HG03108 (cell line): ENCODE data around the gene YBX2.
A peak's percentile ranks its signal among the peaks of the same experiment; 100 is the strongest.

Experiments used
- ATAC-seq: cut with Tn5 transposase; IDR thresholded peaks from one replicate; pipeline ENCODE4 v1.9.1; 2021; ENCODE audit warnings: moderate library complexity; ENCODE audit not compliant: unreplicated experiment

YBX2 gene

DNA sequence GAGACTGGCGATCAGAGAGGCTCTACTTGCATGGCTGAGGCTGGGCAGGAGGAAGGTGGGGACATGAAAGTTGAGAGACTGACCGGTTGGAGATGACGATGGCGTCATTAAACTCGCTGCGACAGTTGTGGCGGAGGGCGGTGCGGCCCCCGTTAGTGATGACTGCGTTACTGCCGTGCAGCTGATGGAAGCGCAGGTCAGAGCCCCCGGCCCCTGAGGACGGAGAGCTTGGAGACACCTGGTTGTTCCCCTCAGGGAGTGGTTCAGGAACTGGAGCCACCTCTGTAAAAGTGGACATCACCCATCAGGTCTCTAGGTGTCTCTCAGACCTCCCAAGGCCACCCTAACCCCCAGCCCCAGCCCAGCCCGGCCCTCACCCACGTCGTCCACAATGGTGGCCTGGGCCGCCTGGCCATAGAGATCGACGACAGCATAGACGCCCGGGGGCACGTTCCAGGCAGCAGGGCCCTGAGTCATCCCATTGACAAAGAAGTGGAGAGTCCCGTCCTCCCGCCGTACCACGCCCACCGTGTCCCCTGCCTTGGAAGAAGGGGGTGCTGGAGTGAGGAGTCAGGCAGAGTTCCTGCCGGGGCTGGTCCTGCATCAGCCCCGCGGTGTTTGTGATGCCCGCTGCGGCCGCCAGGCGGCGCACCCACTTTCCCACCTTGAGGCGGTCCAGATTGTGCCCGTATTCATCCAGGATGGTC, 29.4 kb upstream of the YBX2 start:
- ATAC-seq, result no peak

DNA sequence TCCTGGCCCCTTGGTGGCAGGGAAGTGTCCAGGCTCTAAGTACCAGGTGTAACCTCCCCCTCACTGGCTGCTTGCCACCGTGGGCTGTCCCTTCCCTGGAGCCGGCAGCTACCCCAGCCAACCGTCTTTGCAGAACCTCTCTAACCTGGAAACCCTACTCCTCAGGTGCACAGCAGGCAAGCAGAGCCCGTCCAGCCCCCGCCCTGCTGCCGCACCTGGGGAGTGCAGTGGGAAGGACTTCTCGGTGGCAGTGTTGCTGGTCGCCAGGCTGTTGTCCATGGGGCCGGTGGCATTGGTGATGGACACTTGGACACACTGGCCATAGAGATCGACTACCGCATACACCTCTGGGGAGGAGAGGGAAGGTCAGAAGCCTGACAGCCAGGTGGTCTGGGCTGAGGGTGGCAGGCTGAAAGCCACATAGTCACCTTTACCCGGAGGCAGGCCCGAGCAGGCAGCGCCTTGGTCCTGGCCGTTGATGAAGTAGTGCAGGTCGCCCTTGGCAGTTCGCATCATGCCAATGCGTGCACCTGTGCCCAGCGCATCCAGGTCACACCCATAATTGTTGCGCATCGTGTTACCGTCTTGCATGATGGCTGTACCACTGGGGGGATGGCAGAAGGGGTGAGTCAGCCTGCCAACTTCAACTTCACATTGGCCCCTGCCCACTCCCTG, 28.2 kb upstream of the YBX2 start:
- ATAC-seq, result no peak

DNA sequence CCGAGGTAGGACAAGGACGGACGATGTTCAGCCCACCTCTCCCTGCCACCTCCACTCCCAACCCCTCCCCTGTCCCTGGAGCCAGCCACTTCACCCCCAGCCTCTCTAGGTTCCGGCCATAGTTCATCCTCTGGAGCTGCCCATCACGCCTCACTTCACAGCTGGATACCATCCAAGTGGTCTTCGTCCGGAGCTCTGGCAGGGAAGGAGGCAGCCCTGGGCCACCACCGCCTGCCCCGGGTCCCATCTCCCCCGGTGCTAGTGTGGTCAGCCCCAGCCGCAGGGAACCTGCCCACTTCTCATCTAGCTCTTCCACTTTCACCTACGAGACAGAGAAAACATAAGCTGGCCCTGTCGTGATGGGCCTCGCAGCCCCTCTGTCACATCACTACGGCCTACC, 27.0 kb upstream of the YBX2 start:
- ATAC-seq, result no peak

DNA sequence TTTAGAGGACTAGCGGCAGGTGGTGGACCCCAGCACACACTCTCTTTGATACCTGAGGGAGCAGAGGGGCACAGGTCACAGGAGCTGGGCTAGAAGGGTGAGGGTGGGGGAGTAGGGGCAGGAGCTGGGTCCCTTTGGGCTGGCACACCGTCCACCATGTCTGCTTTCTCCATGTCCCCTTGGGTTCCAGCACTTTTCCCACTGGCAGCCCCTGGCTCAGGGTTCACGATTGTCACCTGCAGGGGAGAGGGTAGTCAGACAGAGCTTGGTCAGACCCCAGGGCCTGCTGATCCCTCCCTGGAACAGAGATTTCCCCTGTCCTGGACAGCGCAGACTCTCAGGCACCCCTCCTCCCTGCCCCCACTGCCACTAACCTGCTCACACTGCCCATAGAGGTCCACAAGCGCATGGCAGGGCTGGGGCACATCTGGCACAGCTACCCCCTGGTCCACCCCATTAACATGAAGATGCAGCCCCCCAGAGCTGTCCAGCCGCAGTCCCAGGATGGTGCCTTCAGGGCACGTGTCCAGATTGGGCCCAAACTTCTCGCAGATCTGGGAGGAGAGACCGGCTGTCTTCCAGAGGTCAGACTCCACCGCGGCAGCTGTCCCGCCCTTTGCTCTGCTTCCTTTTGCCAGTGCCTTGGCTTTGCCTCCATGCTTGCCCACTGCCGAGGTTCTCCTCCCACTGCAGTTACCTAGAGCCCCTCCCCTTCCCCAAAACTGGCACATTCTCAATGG, 23.9 kb upstream of the YBX2 start:
- ATAC-seq, result no peak

DNA sequence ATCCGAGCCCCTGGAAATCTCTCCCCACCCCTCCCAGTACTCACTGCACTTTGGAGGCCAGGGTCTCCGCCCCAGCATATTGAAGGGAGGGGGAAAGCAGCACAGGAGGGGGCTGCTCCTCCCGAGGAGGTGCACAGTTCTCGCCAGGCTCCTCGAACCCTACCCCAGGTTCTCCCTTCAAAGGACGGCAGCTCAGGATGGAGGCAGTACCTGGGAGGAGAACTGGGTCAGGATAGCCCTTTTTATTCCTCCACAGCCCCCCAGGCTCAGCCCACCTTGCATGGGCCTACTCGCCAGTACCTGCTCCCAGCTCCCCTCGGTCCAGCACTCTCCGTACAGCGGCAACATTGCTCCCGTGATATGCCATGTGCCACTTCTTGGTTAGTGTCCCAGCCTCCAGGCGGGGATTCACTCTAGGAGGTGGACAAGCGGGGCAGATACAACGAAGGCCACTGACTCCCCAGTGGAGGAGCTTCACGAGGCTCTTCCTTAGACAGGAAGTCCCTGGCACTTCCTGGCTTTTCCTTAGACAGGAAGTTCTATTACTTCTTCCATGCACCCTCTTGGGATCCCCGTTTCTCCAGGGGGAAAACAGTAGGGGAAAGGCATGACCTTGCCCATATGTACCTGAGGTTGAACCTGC, 22.8 kb upstream of the YBX2 start:
- no peak for ATAC-seq

DNA sequence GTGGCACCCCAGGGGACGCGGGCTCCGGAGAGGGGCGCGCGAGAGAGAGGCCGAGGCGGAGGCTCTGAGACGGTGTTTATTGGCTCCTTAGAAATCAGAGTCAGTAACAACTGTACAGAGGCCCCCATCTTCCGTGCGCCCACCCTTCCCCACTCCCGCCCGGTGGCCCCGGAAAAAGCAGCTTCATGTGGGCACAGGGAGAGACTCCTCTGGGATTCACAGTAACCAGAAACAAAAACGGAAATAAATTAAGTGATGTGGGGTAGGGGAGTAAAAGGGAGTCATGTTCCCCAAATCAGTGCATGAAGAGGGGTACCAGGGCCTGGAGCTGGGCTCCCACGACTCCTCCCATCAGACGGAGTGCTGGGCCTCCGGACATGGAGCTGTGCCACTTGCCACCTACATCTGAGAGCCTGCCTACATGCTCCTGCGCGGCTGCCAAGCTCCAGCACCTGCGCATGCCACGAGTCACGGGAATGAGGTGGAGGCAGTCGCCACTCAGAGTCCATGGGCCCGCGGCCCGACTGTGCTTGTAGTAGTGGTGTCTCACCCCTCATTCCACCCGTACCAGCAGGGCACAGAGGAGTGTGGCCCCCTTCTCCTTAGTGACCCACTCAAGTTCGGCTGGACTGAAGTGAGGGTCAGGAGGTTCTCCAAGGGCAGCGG, 21.3 kb upstream of the YBX2 start:
- ATAC-seq, result no peak

DNA sequence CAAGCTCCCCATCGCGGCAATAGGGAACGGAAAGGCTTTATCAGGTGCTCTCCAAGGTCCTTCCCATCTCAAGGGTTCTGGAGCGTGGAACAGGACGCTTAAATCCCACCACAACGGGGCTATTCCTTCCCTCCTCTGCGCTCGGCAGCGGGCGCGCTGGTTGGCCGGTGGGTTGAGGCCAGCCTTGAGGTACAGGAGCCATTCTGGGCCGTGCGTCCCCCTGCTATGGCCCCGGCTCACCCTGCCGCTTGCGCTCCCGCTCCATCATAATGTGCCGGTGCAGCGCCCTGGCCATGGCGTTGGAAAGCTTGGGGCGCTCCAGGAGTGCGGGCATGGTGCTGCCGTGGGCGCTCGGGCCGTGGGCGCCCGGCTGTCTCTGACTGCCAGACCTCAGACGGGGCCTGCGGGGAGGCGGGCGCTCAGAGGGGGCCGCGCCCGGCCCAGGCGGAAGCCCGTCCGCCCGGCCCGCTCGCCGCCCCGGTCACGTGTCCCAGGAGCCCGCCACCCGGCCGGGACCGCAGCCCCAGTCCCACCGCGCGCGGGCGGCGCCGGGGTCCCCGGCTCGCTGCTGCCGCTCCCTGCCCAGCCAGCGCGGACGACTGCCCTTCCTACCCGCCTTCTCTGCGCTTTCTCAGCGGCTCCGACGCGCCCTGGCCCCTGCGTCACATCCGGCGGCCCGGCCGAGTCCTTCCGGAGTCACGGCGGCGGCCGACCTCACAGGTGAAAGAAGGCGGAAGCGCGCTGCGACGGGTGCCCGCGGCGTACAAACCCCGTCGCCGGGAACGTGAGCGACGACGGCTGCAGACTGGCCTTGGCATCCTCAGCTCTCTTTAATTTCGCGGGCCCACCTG, 20.5 kb upstream of the YBX2 start, which contains the start of gene GPS2:
TSS of gene GPS2 (minus strand) at position 642 of the 851 bp plus-strand sequence. CDS start at position 334, 308 bp downstream.
- ATAC-seq, result peak; percentile 63

DNA sequence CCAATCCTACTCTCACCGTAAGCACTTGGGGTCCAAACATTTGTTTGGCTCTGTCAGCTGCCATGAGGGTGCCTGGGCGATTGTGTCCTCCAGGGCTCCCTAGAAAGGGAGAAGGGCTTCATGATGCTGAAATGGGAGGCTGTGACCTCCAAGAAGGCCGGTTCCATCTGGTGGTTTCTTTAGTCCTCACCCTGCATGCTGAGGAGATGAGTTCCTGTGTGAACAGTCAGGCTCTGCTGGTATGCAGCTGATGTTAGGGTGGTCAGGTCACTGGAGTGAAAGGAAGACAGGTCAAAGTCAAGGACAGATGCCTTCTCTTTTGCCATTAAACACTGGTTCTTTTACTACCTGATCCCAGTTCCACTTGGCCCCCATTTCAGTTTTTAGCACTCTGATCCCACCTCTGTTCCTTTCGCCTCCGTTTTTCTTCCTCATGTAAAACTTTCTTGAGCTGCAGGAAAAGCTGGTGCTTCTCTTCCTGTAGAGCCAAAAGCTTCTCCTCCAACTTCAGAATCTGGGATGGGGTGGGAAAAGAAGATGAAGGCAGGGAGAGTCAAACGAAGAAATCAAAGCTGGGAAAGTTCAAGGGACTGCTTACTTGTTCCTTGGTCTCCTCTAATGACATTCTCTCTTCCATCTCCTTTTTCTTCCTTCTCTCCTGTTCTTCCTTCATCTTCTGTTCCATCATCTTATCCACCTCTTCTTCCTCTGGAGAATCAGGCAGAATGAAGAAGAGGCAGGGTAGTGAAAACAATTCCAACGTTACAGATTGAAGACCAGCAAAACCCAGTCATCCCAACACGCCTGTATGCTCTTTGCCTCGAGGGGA, 19.7 kb upstream of the YBX2 start:
- no peak for ATAC-seq

DNA sequence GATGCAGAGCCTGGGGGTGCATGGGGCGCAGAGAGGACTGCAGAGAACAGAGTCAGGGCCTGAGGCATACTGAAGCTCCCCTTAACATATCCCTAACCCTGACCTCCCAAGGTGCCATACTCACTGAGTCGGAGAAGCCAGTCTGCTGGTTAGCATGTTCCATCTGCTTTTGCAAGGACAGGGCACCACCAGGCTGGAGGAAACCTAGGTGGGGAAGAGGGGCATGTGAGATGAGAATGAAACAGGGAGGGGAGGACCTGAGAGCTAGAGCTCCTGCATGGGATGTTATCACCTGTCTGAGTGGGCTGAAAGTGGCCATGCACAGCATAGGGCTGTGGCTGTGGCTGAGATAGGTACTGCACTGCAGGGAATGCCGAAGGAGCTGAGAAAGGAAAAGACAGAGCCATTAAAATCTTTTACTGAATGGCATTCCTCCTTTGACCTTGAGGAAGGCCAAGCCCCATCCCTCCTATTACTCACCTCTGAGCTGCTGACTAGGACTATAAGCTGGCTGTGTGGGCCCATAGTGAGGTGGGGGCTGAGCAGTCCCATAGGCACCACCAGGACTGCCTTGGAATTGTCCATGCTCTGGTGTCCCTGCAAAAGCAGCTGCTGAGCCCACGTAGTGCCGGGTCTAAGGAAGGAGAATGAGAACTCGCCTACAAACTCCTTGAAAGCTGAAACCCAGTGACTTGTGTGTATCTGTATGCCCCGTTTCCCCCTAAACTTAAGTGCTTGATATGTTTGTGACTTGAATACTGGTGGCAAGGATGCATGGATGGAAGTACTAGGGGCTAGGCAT, 18.9 kb upstream of the YBX2 start:
- ATAC-seq, result no peak

DNA sequence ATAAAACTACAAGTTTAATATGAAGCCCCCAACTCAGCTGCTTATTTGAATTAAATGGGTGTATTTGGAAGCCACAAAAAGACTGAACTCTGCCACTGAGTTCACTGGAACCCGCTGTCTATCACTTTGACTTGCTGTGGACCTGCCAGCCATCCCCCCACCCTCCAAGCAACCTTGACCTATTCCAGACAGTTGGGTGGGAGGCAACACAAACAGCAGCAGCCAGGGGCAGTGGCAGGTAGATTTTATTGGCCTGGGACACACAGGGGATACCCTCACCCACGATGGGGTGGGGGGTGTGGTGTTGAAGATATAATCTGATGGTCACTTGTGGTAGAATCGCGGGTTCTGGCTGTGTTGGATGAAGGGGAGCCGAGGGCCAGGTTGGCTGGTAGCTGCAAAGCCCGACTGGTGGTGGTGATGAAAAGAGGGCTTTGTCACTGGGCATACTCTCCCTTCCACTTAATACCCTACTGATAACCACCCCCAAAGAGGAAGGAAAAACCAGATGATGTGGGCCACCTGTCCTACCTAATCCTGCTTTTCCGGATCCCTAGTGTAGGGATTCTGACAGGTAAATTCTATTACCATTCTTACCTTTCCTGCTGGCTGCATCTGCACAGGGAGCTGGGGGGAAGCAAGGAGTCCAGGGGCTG, 18.1 kb upstream of the YBX2 start:
- ATAC-seq, result no peak

DNA sequence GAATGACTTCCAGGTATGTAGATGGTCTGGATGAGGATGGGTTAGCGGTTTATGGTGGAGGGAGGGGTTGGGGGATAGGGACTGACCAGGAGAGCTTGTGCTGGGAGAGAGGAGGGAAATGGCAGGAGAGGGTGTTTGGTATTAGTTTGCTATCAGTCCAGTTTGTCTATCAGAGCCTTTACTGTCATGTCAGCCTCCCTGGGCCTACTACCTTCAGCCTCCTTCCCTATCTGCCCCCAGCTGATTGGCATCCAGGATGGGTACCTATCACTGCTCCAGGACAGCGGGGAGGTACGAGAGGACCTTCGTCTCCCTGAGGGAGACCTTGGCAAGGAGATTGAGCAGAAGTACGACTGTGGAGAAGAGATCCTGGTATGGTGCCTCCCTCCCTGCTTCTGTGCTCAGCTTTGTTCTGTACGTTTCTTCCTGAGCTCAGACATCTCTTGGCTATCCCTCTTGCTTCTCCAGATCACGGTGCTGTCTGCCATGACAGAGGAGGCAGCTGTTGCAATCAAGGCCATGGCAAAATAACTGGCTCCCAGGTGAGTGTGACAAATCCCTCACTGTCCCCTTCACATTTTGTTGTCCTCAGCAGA, 16.8 kb upstream of the YBX2 start:
- ATAC-seq, result no peak

DNA sequence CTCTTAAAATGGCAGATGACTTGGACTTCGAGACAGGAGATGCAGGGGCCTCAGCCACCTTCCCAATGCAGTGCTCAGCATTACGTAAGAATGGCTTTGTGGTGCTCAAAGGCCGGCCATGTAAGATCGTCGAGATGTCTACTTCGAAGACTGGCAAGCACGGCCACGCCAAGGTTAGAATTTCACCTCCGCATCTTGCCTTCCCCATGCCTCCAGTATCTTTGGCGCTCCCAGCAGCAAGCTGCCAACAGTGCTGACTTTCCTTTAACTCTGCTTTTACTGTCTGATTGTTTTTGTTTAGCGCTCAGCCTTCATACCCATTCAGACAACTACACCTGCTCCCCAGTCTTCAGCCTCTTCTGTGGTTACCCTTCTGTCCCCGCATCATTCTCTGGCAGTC, 15.2 kb upstream of the YBX2 start:
- ATAC-seq, result no peak

DNA sequence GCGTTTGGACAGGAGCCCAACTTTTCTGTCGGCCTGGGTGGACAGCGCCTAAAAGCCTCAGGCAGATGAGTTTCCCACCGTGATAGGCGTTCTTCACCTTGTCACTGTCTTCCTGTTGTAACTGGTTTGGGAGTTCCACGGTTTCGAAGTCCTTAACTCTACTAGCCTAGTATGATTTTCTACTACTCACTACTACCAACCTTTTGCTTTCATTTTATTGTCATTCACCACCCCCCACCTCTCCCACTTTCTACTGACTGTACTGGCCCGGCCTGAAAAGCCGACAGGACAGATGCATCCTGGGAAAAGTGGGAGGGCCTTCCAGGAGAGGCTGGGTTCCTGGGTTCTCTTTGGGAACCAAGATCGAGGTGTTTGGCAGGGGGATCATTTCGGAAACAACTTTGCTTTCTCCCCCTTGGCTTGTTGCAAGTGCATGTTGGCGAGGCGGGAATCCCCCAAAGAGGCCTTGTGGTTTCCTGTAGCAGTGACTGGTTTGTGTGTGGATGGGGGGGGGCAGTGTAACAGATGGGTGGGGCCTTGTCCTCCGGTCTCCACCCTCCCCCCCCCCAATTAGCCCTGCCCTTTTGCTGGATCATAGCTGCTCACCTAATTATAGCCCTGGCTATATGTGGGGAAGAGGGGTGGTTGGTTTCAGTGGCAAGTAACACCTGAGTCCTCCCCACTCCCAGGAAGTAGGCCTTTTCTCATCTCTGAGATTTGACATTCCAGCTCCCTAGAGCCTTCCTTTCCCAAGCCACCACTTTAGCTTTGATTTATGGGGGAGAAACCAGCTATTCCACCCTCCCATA, 14.4 kb upstream of the YBX2 start:
- ATAC-seq, result no peak

DNA sequence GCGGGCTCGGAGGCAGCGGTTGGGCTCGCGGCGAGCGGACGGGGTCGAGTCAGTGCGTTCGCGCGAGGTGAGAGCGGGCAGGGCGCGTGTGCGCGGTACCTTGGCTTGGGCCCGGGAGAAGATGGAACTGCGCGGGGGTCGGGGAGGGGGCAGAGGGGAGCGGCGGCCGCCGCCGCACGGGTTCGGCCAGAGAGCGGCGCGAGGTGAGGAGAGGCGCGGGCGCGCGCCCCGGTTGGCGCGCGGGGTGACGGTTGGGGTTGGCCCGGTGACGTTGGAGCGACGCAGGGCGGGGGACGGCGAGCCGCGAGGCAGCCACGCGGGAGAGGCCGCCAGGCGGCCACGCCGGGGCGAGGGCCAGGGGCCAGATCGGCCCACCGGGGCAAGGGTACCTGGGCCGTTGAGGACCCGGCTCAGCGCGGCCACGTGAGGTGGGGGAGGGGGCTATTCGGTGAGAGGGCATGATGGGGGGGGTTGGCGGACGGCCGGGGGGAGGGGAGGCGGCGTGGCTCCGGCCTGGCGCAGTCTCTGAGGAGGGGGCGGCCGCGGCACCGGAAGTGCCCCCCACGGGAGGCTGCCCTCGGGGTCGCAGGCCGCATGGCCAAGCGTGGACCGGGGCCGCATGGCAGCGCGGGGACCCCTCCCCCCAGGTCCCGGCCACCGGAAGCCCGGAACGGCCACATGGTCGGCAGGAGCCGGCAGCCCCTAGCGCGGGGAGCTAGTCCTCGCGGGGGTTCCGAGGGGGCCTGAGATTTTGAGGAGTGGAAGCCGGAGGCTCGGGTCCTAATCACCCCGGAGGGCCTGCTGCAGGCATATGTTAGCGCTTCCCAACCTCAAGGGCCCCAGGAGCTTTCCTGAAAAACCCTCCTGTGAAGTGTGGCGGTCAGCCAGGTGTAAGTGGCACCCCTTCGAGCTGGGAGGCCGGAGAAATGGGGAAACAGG, 13.5 kb upstream of the YBX2 start:
- no peak for ATAC-seq

DNA sequence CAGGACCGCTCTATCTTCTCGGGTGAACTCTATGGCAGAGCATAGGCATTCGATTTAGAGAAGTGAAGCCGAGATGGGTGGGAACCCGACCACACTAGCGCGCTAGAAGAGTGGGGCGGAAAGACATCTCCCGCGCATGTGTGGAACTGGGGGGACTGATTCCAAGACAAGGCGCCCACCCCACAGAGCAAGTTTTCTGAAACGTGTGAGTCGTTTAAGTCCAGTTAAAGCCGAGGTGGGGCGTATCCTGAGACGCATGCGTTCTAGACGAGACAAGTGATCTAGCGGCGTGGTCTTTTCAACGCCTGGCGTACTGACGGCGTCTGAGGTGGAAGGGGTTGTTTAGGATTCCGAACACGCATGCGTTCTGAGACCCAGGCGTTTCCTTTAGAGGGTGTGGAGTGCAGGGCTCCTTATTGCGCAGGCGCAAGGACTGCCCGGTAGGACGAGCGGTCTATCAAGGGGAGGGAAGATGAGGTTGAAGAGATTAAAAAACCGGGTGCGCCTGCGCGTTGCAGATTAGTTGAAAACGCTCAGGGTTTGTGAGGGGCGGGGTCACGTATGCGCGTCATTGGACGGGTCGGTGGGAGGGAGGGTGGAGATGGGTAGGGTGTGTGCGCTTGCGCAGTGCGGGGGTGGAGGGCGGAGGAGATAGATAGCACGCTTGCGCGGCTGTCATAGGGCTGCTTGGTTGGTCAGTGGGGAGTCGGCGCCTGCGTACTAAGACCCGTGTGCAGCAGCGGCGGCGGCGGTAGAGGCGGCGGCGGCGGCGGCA, 12.7 kb upstream of the YBX2 start, which contains the start of gene EIF5A:
TSS of gene EIF5A (plus strand) at position 718 of the 775 bp plus-strand sequence. CDS start 2,008 bp downstream, outside the sequence.
- peak; percentile 68 for ATAC-seq
